HepG2 (cell line): ENCODE data around the gene ADH4. TPM values are rescaled to one million over a fixed set of nuclear protein-coding genes. Genes with fewer than 3 reads are reported as not detected.
A peak's percentile ranks its signal among the peaks of the same experiment; 100 is the strongest.

Source experiments
- DNMT3B ChIP-seq: conservative IDR thresholded peaks from 2 replicates; pipeline ENCODE4 v1.6.1; 2016; ENCODE audit warnings: missing biosample characterization, control low read depth
- HMG20A ChIP-seq: IDR thresholded peaks from 2 replicates; pipeline ENCODE4 v1.6.1; 2016; ENCODE audit warnings: borderline replicate concordance
- MZF1 ChIP-seq: sonication (generic); formaldehyde crosslinking; IDR thresholded peaks from 2 replicates; pipeline ENCODE4 v1.8.1; 2023; ENCODE audit warnings: mild to moderate bottlenecking, missing genetic modification reagents, borderline replicate concordance
- PHF8 ChIP-seq: sonication (generic); formaldehyde crosslinking; IDR thresholded peaks from 2 replicates; pipeline ENCODE4 v1.5.0; 2020; ENCODE audit warnings: missing genetic modification reagents
- POLR2AphosphoS2 ChIP-seq: IDR thresholded peaks from 2 replicates; pipeline ENCODE4 v1.6.1; 2011; ENCODE audit warnings: low read depth, low read length, improper control_type of control experiment
- REPIN1 ChIP-seq: sonication (generic); formaldehyde crosslinking; IDR thresholded peaks from 2 replicates; pipeline ENCODE4 v1.8.0; 2022; ENCODE audit warnings: missing genetic modification reagents, low read depth, mild to moderate bottlenecking, borderline replicate concordance
- SETDB1 ChIP-seq: sonication (generic); formaldehyde crosslinking; IDR thresholded peaks from 2 replicates; pipeline ENCODE4 v1.5.1; 2020; ENCODE audit warnings: missing genetic modification reagents, mild to moderate bottlenecking, borderline replicate concordance
- SMYD3 ChIP-seq: sonication (generic); formaldehyde crosslinking; IDR thresholded peaks from 2 replicates; pipeline ENCODE4 v1.8.1; 2023; ENCODE audit warnings: mild to moderate bottlenecking, missing genetic modification reagents
- ZBTB21 ChIP-seq: sonication (generic); formaldehyde crosslinking; IDR thresholded peaks from 2 replicates; pipeline ENCODE4 v1.4.0; 2020; ENCODE audit warnings: missing genetic modification reagents
- ZFAT ChIP-seq: sonication (generic); formaldehyde crosslinking; conservative IDR thresholded peaks from 2 replicates; pipeline ENCODE4 v1.8.1; 2023; ENCODE audit warnings: missing genetic modification reagents, inconsistent platforms
- ZMAT3 ChIP-seq: sonication (generic); formaldehyde crosslinking; conservative IDR thresholded peaks from 2 replicates; pipeline ENCODE4 v1.7.0; 2021; ENCODE audit warnings: missing genetic modification reagents
- ZNF136 ChIP-seq: sonication (generic); formaldehyde crosslinking; IDR thresholded peaks from 2 replicates; pipeline ENCODE4 v1.8.1; 2022; ENCODE audit warnings: low read depth, mild to moderate bottlenecking, moderate library complexity, missing genetic modification reagents
- ZNF280D ChIP-seq: sonication (generic); formaldehyde crosslinking; IDR thresholded peaks from 2 replicates; pipeline ENCODE4 v1.5.1; 2020; ENCODE audit warnings: mild to moderate bottlenecking, missing genetic modification reagents
- ZNF343 ChIP-seq: sonication (generic); formaldehyde crosslinking; IDR thresholded peaks from 2 replicates; pipeline ENCODE4 v1.4.0; 2020; ENCODE audit warnings: mild to moderate bottlenecking, missing genetic modification reagents
- ZNF362 ChIP-seq: sonication (generic); formaldehyde crosslinking; IDR thresholded peaks from 2 replicates; pipeline ENCODE4 v1.4.0; 2020; ENCODE audit warnings: missing genetic modification reagents, mild to moderate bottlenecking, borderline replicate concordance
- ZNF569 ChIP-seq: sonication (generic); formaldehyde crosslinking; IDR thresholded peaks from 2 replicates; pipeline ENCODE4 v1.5.0; 2020; ENCODE audit warnings: mild to moderate bottlenecking, missing genetic modification reagents, moderate library complexity, borderline replicate concordance
- ZNF577 ChIP-seq: sonication (generic); formaldehyde crosslinking; IDR thresholded peaks from 2 replicates; pipeline ENCODE4 v1.4.0; 2020; ENCODE audit warnings: mild to moderate bottlenecking, low read depth, missing genetic modification reagents, borderline replicate concordance
- ZNF879 ChIP-seq: sonication (generic); formaldehyde crosslinking; IDR thresholded peaks from 2 replicates; pipeline ENCODE4 v1.8.1; 2023; ENCODE audit warnings: missing genetic modification reagents
- ZSCAN29 ChIP-seq: sonication (generic); formaldehyde crosslinking; conservative IDR thresholded peaks from 2 replicates; pipeline ENCODE4 v1.4.0; 2020; ENCODE audit warnings: mild to moderate bottlenecking, missing genetic modification reagents
- ZSCAN31 ChIP-seq: sonication (generic); formaldehyde crosslinking; IDR thresholded peaks from 2 replicates; pipeline ENCODE4 v1.5.0; 2020; ENCODE audit warnings: low read depth, mild to moderate bottlenecking, missing genetic modification reagents
- polyA plus RNA-seq, 8 experiments: library from polyadenylated mRNA; depleted of rRNA in 3 of 8; stranded (reverse) in 7 of 8; unstranded in 1 of 8; fragments of >200 nt; fragmentation: Illumina TruSeq in 4 of 8; extraction: Trizol in 4 of 8; gene quantifications; 2 replicates each; pipeline versions ENCODE4 v1.2.1 to v1.2.3, GENCODE V29; 2011 to 2016; ENCODE audit warnings: low read depth in 4 of 8, missing spikeins in 1 of 8, mixed read lengths in 1 of 8; ENCODE audit not compliant: insufficient read depth in 1 of 8
- total RNA-seq, 5 experiments: library from RNA; depleted of rRNA; stranded (reverse); fragments of >200 nt; fragmentation: Illumina TruSeq; extraction: Trizol; gene quantifications; 2 replicates each; pipeline ENCODE4 v1.2.3, GENCODE V29; 2016; ENCODE audit warnings: low read depth in 1 of 5
- TF ChIP-seq, protein P1 (sequence below): sonication (generic); formaldehyde crosslinking; IDR thresholded peaks from 2 replicates; pipeline ENCODE4 v1.8.1; 2023; ENCODE audit warnings: mild to moderate bottlenecking, missing genetic modification reagents
- TF ChIP-seq, protein P2 (sequence below): IDR thresholded peaks from 2 replicates; pipeline ENCODE4 v1.6.1; 2018; ENCODE audit warnings: missing genetic modification reagents

ADH4 gene
- total and polyA plus RNA-seq, 2 of the 13 experiments (the other 11 are each of a cell fraction or from before 2014, with no cell fraction given): 24.3 to 31.1 TPM

GRCh38 chr4:99088481-99089365 lies 55.4 kb downstream of the ADH4 start, which contains the start of gene ADH5 (continued):
- TF ChIP-seq ZNF280D (CRISPR knock-in tag): no peak
- 0 out of 2 replicates have a peak, but pooled peaks have one; percentile 44 for TF ChIP-seq ZNF577 (CRISPR knock-in tag)
- no peak; the same call in 1 of the 2 replicates for TF ChIP-seq SMYD3 (CRISPR knock-in tag)
- TF ChIP-seq ZMAT3 (CRISPR knock-in tag): 0 out of 2 replicates have a peak, but pooled peaks have one; percentile 31
- TF ChIP-seq MZF1: no peak
- TF ChIP-seq ZFAT (CRISPR knock-in tag): no peak
- no peak for TF ChIP-seq POLR2AphosphoS2
- TF ChIP-seq, protein P1, sequence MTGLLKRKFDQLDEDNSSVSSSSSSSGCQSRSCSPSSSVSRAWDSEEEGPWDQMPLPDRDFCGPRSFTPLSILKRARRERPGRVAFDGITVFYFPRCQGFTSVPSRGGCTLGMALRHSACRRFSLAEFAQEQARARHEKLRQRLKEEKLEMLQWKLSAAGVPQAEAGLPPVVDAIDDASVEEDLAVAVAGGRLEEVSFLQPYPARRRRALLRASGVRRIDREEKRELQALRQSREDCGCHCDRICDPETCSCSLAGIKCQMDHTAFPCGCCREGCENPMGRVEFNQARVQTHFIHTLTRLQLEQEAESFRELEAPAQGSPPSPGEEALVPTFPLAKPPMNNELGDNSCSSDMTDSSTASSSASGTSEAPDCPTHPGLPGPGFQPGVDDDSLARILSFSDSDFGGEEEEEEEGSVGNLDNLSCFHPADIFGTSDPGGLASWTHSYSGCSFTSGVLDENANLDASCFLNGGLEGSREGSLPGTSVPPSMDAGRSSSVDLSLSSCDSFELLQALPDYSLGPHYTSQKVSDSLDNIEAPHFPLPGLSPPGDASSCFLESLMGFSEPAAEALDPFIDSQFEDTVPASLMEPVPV (CRISPR knock-in tag): peak; percentile 79; the same call in 1 of the 2 replicates
- TF ChIP-seq PHF8 (CRISPR knock-in tag): peak; percentile 78
- TF ChIP-seq ZNF569 (CRISPR knock-in tag): no peak
- TF ChIP-seq ZNF879 (CRISPR knock-in tag): no peak
- peak; percentile 62; the same call in 1 of the 2 replicates for TF ChIP-seq ZNF343 (CRISPR knock-in tag)
- peak; percentile 86 for TF ChIP-seq REPIN1 (CRISPR knock-in tag)
- TF ChIP-seq, protein P2, sequence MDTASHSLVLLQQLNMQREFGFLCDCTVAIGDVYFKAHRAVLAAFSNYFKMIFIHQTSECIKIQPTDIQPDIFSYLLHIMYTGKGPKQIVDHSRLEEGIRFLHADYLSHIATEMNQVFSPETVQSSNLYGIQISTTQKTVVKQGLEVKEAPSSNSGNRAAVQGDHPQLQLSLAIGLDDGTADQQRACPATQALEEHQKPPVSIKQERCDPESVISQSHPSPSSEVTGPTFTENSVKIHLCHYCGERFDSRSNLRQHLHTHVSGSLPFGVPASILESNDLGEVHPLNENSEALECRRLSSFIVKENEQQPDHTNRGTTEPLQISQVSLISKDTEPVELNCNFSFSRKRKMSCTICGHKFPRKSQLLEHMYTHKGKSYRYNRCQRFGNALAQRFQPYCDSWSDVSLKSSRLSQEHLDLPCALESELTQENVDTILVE (CRISPR knock-in tag): peak; percentile 76
- TF ChIP-seq DNMT3B: 0 out of 2 replicates have a peak, but pooled peaks have one; percentile 20
- TF ChIP-seq HMG20A: no peak
- TF ChIP-seq ZBTB21: no peak
- 0 out of 2 replicates have a peak, but pooled peaks have one; percentile 24 for TF ChIP-seq ZNF136 (CRISPR knock-in tag)
- TF ChIP-seq ZNF362 (CRISPR knock-in tag): peak; percentile 51; the same call in 1 of the 2 replicates
- peak; percentile 73; the same call in 1 of the 2 replicates for TF ChIP-seq ZSCAN29 (CRISPR knock-in tag)
- TF ChIP-seq SETDB1 (CRISPR knock-in tag): no peak
- TF ChIP-seq ZSCAN31 (CRISPR knock-in tag): peak; percentile 82
